GM19397 (cell line): ENCODE results near the gene AIM2.

Experiments
- ATAC-seq: cut with Tn5 transposase; IDR thresholded peaks from one replicate; pipeline ENCODE4 v1.9.1; 2021; ENCODE audit warnings: mild to moderate bottlenecking, moderate library complexity; ENCODE audit not compliant: unreplicated experiment

AIM2 gene

GRCh38 chr1:159025043-159025442 lies 51.5 kb downstream of the AIM2 start:
- no peak for ATAC-seq

- ATAC-seq, result no peak
Observed at GRCh38 chr1:159023723-159024122, 52.8 kb downstream of the AIM2 start.

- peak; percentile 97 for ATAC-seq
Observed at GRCh38 chr1:159015440-159015909, 61.1 kb downstream of the AIM2 start.

GRCh38 chr1:159014851-159015250 lies 61.7 kb downstream of the AIM2 start:
- ATAC-seq, result no peak

GRCh38 chr1:159014003-159014571 lies 62.5 kb downstream of the AIM2 start:
- no peak for ATAC-seq

GRCh38 chr1:159012495-159012894 lies 64.1 kb downstream of the AIM2 start:
- ATAC-seq, result no peak
